ENCODE measurements around the gene PLEKHG4B.

Gene PLEKHG4B

DNA sequence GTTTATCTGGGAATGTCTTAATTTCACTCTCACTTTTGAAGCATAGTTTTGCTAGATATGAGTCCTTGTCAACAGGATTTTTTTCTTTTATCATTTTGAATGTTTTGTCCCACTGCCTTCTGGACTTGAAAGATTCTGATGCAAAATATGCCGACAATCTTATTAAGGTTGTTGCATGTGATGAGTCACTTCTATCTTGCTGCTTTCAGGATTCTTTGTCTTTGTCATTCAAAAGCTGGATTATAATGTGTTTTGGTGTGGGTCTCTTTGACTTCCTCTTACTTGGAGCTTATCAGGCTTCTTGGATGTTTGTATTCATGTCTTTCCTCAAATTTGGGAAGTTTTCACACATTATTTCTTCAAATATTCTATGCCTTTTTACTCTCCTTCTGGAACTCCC lies 33.8 kb downstream of the PLEKHG4B start:
- DNase-seq (ENCODE audit: extremely low read depth, insufficient read length), result no peak
- H3K4me3 ChIP-seq (replicated peaks; ENCODE audit: low read depth, low read length), result no peak overlapping the region
- TF ChIP-seq, protein P1, sequence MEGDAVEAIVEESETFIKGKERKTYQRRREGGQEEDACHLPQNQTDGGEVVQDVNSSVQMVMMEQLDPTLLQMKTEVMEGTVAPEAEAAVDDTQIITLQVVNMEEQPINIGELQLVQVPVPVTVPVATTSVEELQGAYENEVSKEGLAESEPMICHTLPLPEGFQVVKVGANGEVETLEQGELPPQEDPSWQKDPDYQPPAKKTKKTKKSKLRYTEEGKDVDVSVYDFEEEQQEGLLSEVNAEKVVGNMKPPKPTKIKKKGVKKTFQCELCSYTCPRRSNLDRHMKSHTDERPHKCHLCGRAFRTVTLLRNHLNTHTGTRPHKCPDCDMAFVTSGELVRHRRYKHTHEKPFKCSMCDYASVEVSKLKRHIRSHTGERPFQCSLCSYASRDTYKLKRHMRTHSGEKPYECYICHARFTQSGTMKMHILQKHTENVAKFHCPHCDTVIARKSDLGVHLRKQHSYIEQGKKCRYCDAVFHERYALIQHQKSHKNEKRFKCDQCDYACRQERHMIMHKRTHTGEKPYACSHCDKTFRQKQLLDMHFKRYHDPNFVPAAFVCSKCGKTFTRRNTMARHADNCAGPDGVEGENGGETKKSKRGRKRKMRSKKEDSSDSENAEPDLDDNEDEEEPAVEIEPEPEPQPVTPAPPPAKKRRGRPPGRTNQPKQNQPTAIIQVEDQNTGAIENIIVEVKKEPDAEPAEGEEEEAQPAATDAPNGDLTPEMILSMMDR (IDR thresholded peaks at IDR 0.05; ENCODE audit: insufficient read depth, low read length, poor library complexity, severe bottlenecking), result no peak
- H3K27me3 ChIP-seq (replicated peaks; ENCODE audit: control insufficient read depth, insufficient read depth, low read length), result no peaks in the 10 kb centered on the region
- H3K36me3 ChIP-seq (ENCODE audit: control insufficient read depth, insufficient read depth, low read length), result no peaks in the 10 kb centered on the region

DNA sequence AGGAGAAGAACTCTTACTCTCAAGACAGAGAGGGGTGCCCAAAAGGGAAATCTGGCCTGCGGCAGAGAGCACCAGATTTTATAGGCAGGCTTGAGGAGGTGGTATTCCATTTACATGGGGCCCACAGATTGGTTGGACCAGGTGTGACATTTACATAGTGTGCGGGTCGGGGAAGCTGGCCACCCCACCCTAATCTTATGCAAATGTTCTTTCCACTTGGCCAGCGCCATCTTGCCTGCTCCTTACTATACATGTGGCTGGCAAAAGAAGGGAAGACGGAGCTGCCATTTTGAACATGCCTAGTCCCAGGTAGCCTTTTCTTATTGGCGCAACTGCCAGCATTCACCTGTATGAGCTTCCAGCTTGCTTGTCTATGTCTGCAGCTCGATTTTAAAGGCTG lies 34.8 kb downstream of the PLEKHG4B start:
- Histone ChIP-seq H3K4me3 (replicated peaks; ENCODE audit: low read depth, low read length) (no peak overlapping the region), H3K27me3 (replicated peaks; ENCODE audit: control insufficient read depth, insufficient read depth, low read length) (no peaks in the 10 kb centered on the region), H3K36me3 (ENCODE audit: control insufficient read depth, insufficient read depth, low read length) (no peaks in the 10 kb centered on the region)
- TF ChIP-seq, protein P1 (IDR thresholded peaks at IDR 0.05; ENCODE audit: insufficient read depth, low read length, poor library complexity, severe bottlenecking), result no peak
- no peak for DNase-seq (ENCODE audit: extremely low read depth, insufficient read length)

DNA sequence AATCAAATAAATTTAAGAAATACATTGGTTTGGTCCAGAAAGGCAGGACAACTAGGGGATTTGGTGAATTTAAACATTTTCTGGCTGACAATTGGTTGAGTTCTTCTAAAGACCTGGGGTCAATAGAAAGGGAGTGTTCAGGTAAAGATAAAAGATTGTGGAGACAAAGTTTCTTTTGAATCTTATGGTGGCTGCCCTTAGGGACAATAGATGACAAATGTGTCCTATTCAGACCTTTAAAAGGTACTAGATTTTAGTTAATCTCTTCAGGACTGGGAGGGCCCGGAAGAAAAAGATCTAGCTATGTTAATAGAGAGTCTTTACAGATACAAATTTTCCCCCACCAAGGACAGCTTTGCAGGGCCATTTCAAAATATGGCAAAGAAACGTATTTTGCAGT lies 35.9 kb downstream of the PLEKHG4B start:
- H3K36me3 ChIP-seq (ENCODE audit: control insufficient read depth, insufficient read depth, low read length), result no peaks in the 10 kb centered on the region
- no peaks in the 10 kb centered on the region for H3K27me3 ChIP-seq (replicated peaks; ENCODE audit: control insufficient read depth, insufficient read depth, low read length)
- no peak for DNase-seq (ENCODE audit: extremely low read depth, insufficient read length)
- H3K4me3 ChIP-seq (replicated peaks; ENCODE audit: low read depth, low read length), result no peak overlapping the region
- TF ChIP-seq, protein P1 (IDR thresholded peaks at IDR 0.05; ENCODE audit: insufficient read depth, low read length, poor library complexity, severe bottlenecking), result no peak

DNA sequence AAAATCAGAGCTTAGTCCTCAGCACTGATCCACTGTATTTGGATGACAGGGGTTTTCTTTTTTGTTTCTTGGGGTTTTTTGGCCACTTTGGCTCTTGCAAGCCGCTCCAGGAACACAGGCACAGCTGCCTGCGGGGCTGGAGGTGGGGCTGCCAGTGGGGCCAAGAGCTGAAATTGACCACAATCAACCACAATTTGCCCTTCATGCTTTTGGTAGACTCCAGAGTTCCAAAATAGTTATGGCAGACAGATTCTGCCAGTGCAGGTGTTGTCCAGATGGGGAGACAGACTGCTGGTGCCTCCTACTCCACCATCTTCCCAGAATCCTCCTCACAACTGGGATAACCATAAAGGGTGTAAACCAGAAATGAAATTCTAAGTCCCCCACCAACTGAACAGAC lies 36.5 kb downstream of the PLEKHG4B start:
- no peak for DNase-seq (ENCODE audit: extremely low read depth, insufficient read length)
- Histone ChIP-seq H3K36me3 (ENCODE audit: control insufficient read depth, insufficient read depth, low read length) (no peaks in the 10 kb centered on the region), H3K4me3 (replicated peaks; ENCODE audit: low read depth, low read length) (no peak overlapping the region), H3K27me3 (replicated peaks; ENCODE audit: control insufficient read depth, insufficient read depth, low read length) (no peaks in the 10 kb centered on the region)
- TF ChIP-seq, protein P1 (IDR thresholded peaks at IDR 0.05; ENCODE audit: insufficient read depth, low read length, poor library complexity, severe bottlenecking), result no peak

DNA sequence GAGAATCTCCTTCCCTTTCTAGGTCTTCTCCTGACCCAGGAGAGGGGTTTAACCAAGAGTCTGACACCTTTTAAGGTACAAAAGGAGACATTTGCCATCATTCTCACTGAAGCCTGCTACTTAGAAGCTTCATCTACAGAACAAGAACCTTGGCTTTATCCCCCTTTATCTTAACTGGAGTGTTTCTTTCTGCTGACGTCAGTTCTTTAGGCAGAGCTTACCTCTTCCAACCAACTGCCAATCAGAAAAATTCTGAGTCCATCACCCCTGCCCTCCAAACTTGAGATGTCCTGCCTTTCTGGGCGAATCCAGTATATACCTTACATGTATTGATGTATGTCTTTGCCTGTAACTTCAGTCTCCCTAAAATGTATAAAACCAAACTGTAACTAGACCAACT lies 37.2 kb downstream of the PLEKHG4B start:
- no peaks in the 10 kb centered on the region for H3K36me3 ChIP-seq (ENCODE audit: control insufficient read depth, insufficient read depth, low read length)
- DNase-seq (ENCODE audit: extremely low read depth, insufficient read length), result no peak
- no peaks in the 10 kb centered on the region for H3K27me3 ChIP-seq (replicated peaks; ENCODE audit: control insufficient read depth, insufficient read depth, low read length)
- TF ChIP-seq, protein P1 (IDR thresholded peaks at IDR 0.05; ENCODE audit: insufficient read depth, low read length, poor library complexity, severe bottlenecking), result no peak
- no peak overlapping the region for H3K4me3 ChIP-seq (replicated peaks; ENCODE audit: low read depth, low read length)

DNA sequence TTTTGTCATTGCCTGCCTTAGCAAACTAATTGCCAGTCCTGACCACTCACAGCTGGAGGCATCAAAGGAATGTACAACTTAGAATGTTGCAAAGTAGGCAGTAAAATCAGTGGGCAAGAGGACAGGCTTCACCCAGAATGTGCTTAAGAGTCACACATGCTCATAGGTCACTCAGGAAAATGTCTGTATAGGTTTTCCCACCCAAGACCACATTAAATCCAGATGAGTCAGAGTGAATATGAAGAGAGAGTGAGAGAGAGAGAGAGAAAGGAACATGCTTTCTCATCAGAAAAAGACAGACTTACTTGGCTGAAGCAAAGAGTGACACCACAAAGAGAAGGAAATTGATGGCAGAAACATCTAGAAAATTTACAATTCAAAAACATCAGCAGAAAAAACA lies 37.9 kb downstream of the PLEKHG4B start:
- DNase-seq (ENCODE audit: extremely low read depth, insufficient read length), result no peak
- Histone ChIP-seq H3K4me3 (replicated peaks; ENCODE audit: low read depth, low read length) (no peak overlapping the region), H3K27me3 (replicated peaks; ENCODE audit: control insufficient read depth, insufficient read depth, low read length) (no peaks in the 10 kb centered on the region), H3K36me3 (ENCODE audit: control insufficient read depth, insufficient read depth, low read length) (no peaks in the 10 kb centered on the region)
- TF ChIP-seq, protein P1 (IDR thresholded peaks at IDR 0.05; ENCODE audit: insufficient read depth, low read length, poor library complexity, severe bottlenecking), result no peak
